ENCODE data around the gene CPT1B. TPM values are rescaled to one million over a fixed set of nuclear protein-coding genes. Genes with fewer than 3 reads are reported as not detected.

The CPT1B gene
- total and polyA plus RNA-seq, 2 donors (not counting 3 experiments of a cell fraction or from before 2014, with no cell fraction given) = 7.1 TPM

- DNase-seq (ENCODE audit: low read depth, low spot score) (peak; percentile 73), FAIRE-seq (peak; percentile 79)
- peaks cover 10% of the 10 kb centered on the region for H3K79me2 ChIP-seq (ENCODE audit: control insufficient read depth, insufficient read depth, low read length)
- peak overlapping the region; percentile 45 to 66 (median 47) for H3K4me3 ChIP-seq (replicated peaks in 1 of 3; ENCODE audit: insufficient read depth in 1 of 3, low read depth in 1 of 3, low read length in 3 of 3)
- peak overlapping the region; percentile 26 for H3K9ac ChIP-seq (replicated peaks; ENCODE audit: extremely low read depth, insufficient read depth, low read length)
- peak; percentile 81 for TF ChIP-seq POLR2AphosphoS5 (IDR thresholded peaks at IDR 0.05; ENCODE audit: insufficient read depth, low read depth, low read length)
- TF ChIP-seq CTCF (IDR thresholded peaks at IDR 0.05; ENCODE audit: extremely low read depth in 1 of 2, insufficient read depth in 1 of 2, low read depth in 1 of 2, low read length in 2 of 2) = peak; percentile 56 to 67
- peak; percentile 50 for TF ChIP-seq POLR2A (IDR thresholded peaks at IDR 0.05; ENCODE audit: low read depth, low read length)
- TF ChIP-seq MAX (IDR thresholded peaks at IDR 0.05; ENCODE audit: insufficient read depth, insufficient read length) = no peak
- peak overlapping the region; percentile 45 for H3K4me2 ChIP-seq (ENCODE audit: insufficient read depth, low read length)
- H3K4me1 ChIP-seq (ENCODE audit: control insufficient read depth, extremely low read depth, insufficient read depth, low read length) = peaks cover 21% of the 10 kb centered on the region
- ChIA-PET POLR2A (interaction anchor here (1.3 to 1.5 kb wide), 2 partner anchors 18 to 56 kb away, joined by 4 to 12 read pairs; partner anchors contain the start of genes CHKB, LMF2 and NCAPH2), CTCF (interaction anchor here (0.8 to 2.7 kb wide), 38 partner anchors 8 to 284 kb away, joined by 3 to 34 read pairs (median 4); partner anchors contain the start of genes ARSA, CHKB, KLHDC7B and LMF2)
- no peaks in the 10 kb centered on the region for H3K9me3 ChIP-seq (replicated peaks; ENCODE audit: control insufficient read depth, insufficient read depth, low read length)
- H3K27me3 ChIP-seq (ENCODE audit: control insufficient read depth in 2 of 2, insufficient read depth in 2 of 2, low read length in 2 of 2) = peaks cover 2 to 8% of the 10 kb centered on the region in 2 experiments
- peak overlapping the region; percentile 7 for H3K27ac ChIP-seq (ENCODE audit: insufficient read depth, low read depth, low read length)
- no peaks in the 10 kb centered on the region for H3K9me1 ChIP-seq (replicated peaks; ENCODE audit: control insufficient read depth, extremely low read depth, insufficient read depth, low read length)
- dilution Hi-C loops (cut with MboI; ENCODE audit: extremely low pct_ligation_motif_present, low sequenced_read_pairs) (no loop called here), intact Hi-C loops (cut with micrococcal nuclease) (no loop called here)
- H2AFZ ChIP-seq (ENCODE audit: low read depth, low read length) = peak overlapping the region; percentile 75
- no TSS peak for BruUV-seq (replicated peaks)
- H3K36me3 ChIP-seq (ENCODE audit: control insufficient read depth in 2 of 2, extremely low read depth in 1 of 2, insufficient read depth in 2 of 2, low read length in 2 of 2) = peaks cover 0 to 22% of the 10 kb centered on the region in 2 experiments
- H4K20me1 ChIP-seq (replicated peaks; ENCODE audit: control insufficient read depth, extremely low read depth, insufficient read depth, low read length) = no peaks in the 10 kb centered on the region
Observed at GRCh38 chr22:50526108-50526833, 52.0 kb downstream of the CPT1B start.

All from endothelial cell of umbilical vein (primary cell).